Trophoblast cell (in vitro differentiated cells and primary cell): Measurements from ENCODE around the gene HOXB6.
A peak's percentile ranks its signal among the peaks of the same experiment; 100 is the strongest.

ENCODE experiments used
- DNase-seq, 2 donors: peaks; one replicate each; pipeline ENCODE4 v3.0.0-alpha.2; 2016
- H2AFZ ChIP-seq: 2 replicates; pipeline ENCODE4 v1.6.1; 2013; ENCODE audit warnings: low read length, moderate library complexity, mild to moderate bottlenecking; ENCODE audit not compliant: insufficient read depth, poor library complexity
- H2AK5ac ChIP-seq: 2 replicates; pipeline ENCODE4 v1.6.1; 2013; ENCODE audit warnings: mild to moderate bottlenecking, low read length
- H2BK120ac ChIP-seq: 2 replicates; pipeline ENCODE4 v1.6.1; 2013; ENCODE audit warnings: low read length, mild to moderate bottlenecking, moderate library complexity; ENCODE audit not compliant: insufficient read depth, poor library complexity
- H2BK12ac ChIP-seq: 2 replicates; pipeline ENCODE4 v1.6.1; 2013; ENCODE audit warnings: mild to moderate bottlenecking, low read length, moderate library complexity
- H2BK5ac ChIP-seq: 2 replicates; pipeline ENCODE4 v1.6.1; 2013; ENCODE audit warnings: low read length, low read depth, moderate library complexity, mild to moderate bottlenecking; ENCODE audit not compliant: poor library complexity
- H3K14ac ChIP-seq: 2 replicates; pipeline ENCODE4 v1.6.1; 2013; ENCODE audit warnings: mild to moderate bottlenecking, low read length
- H3K18ac ChIP-seq: 2 replicates; pipeline ENCODE4 v1.6.1; 2013; ENCODE audit warnings: mild to moderate bottlenecking, low read length
- H3K23ac ChIP-seq: 2 replicates; pipeline ENCODE4 v1.6.1; 2013; ENCODE audit warnings: low read length
- H3K27ac ChIP-seq: 2 replicates; pipeline ENCODE4 v1.5.1; 2013; ENCODE audit warnings: low read depth, mild to moderate bottlenecking, inconsistent platforms, low read length, moderate library complexity
- H3K27me3 ChIP-seq: 2 replicates; pipeline ENCODE4 v1.6.1; 2013; ENCODE audit warnings: inconsistent platforms, mild to moderate bottlenecking, low read length, moderate library complexity; ENCODE audit not compliant: insufficient read depth
- H3K36me3 ChIP-seq, 2 experiments: 1 replicate in 1 of 2; 2 replicates in 1 of 2; pipeline ENCODE4 v1.6.1; 2013; ENCODE audit warnings: low read length in 2 of 2, mild to moderate bottlenecking in 2 of 2, moderate library complexity in 1 of 2; ENCODE audit not compliant: insufficient read depth in 2 of 2, control insufficient read depth in 1 of 2
- H3K4ac ChIP-seq: 2 replicates; pipeline ENCODE4 v1.6.1; 2013; ENCODE audit warnings: low read depth, mild to moderate bottlenecking, low read length, moderate library complexity
- H3K4me1 ChIP-seq, 2 experiments: 1 replicate in 1 of 2; 2 replicates in 1 of 2; pipeline ENCODE4 v1.6.1; 2013; ENCODE audit warnings: low read length in 2 of 2, mild to moderate bottlenecking in 2 of 2, moderate library complexity in 1 of 2; ENCODE audit not compliant: insufficient read depth in 2 of 2, control insufficient read depth in 1 of 2
- H3K4me2 ChIP-seq: 2 replicates; pipeline ENCODE4 v1.6.1; 2013; ENCODE audit warnings: inconsistent platforms, mild to moderate bottlenecking, low read length, moderate library complexity
- H3K4me3 ChIP-seq: 2 replicates; pipeline ENCODE4 v1.5.1; 2013; ENCODE audit warnings: mild to moderate bottlenecking, low read depth, low read length, inconsistent platforms
- H3K79me1 ChIP-seq: one replicate; pipeline ENCODE4 v1.6.1; 2013; ENCODE audit warnings: low read length
- H3K79me2 ChIP-seq: 2 replicates; pipeline ENCODE4 v1.6.1; 2013; ENCODE audit warnings: low read length, mild to moderate bottlenecking; ENCODE audit not compliant: control insufficient read depth, insufficient read depth, poor library complexity
- H3K9ac ChIP-seq: 2 replicates; pipeline ENCODE4 v1.6.1; 2013; ENCODE audit warnings: mild to moderate bottlenecking, low read length
- H3K9me3 ChIP-seq: 2 replicates; pipeline ENCODE4 v1.6.1; 2013; ENCODE audit warnings: low read depth, mild to moderate bottlenecking, control low read depth, inconsistent platforms, low read length; ENCODE audit not compliant: insufficient read depth
- H4K12ac ChIP-seq: 2 replicates; pipeline ENCODE4 v1.6.1; 2013; ENCODE audit warnings: low read depth, mild to moderate bottlenecking, low read length, moderate library complexity
- H4K8ac ChIP-seq: 2 replicates; pipeline ENCODE4 v1.6.1; 2013; ENCODE audit warnings: low read depth, mild to moderate bottlenecking, low read length, moderate library complexity
- H4K91ac ChIP-seq: one replicate; pipeline ENCODE4 v1.6.1; 2013; ENCODE audit warnings: low read depth, mild to moderate bottlenecking, low read length, moderate library complexity
- WGBS: extraction: QIAGEN DNeasy Blood & Tissue Kit; methylation state at CpG from one replicate; pipeline ENCODE4 v1.1.7; 2013; ENCODE audit warnings: missing lambda C conversion rate; ENCODE audit not compliant: insufficient read length, insufficient coverage; ENCODE audit errors: extremely low coverage; 5-methylcytosine and 5-hydroxymethylcytosine counted together

The HOXB6 gene

DNA sequence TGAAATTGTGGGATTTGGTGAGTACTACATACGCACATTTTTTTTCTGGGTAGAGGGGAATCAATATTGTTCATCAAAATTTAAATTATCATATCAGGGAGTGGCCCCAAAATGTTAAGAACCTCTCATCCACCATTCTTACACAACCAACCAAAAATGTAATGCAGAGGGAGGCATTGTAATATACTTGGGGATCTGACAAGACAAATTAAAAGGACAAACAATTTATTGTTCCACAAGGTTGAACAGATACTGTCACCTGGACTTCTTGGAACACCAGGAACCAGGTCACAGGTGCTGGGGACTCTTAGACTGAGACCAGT, 36.0 kb upstream of the HOXB6 start:
- no peak overlapping the region for H3K4ac ChIP-seq
- H3K36me3 ChIP-seq, result peaks cover 0 to under 1% of the 10 kb centered on the region in 2 experiments
- H3K27ac ChIP-seq, result no peak overlapping the region
- no peaks in the 10 kb centered on the region for H3K79me2 ChIP-seq
- no peak overlapping the region for H3K4me2 ChIP-seq
- peaks cover 9 to 13% of the 10 kb centered on the region in 2 experiments for H3K4me1 ChIP-seq
- peaks cover 12% of the 10 kb centered on the region for H3K9me3 ChIP-seq
- H3K27me3 ChIP-seq, result peaks cover 81% of the 10 kb centered on the region
- no peak overlapping the region for H3K18ac ChIP-seq
- H3K9ac ChIP-seq, result no peak overlapping the region
- H3K79me1 ChIP-seq, result no peaks in the 10 kb centered on the region
- no peak overlapping the region for H3K4me3 ChIP-seq
- H4K91ac ChIP-seq, result no peak overlapping the region
- no CpG with 5 or more reads among the region's 1 CpG for WGBS
- no peak for DNase-seq
- no peak overlapping the region for H2AK5ac ChIP-seq
- H2BK5ac ChIP-seq, result no peak overlapping the region
- H3K14ac ChIP-seq, result no peak overlapping the region
- H2BK120ac ChIP-seq, result no peak overlapping the region
- H4K8ac ChIP-seq, result no peak overlapping the region
- H3K23ac ChIP-seq, result no peak overlapping the region
- H2BK12ac ChIP-seq, result no peak overlapping the region
- H4K12ac ChIP-seq, result no peak overlapping the region
- H2AFZ ChIP-seq, result no peak overlapping the region

DNA sequence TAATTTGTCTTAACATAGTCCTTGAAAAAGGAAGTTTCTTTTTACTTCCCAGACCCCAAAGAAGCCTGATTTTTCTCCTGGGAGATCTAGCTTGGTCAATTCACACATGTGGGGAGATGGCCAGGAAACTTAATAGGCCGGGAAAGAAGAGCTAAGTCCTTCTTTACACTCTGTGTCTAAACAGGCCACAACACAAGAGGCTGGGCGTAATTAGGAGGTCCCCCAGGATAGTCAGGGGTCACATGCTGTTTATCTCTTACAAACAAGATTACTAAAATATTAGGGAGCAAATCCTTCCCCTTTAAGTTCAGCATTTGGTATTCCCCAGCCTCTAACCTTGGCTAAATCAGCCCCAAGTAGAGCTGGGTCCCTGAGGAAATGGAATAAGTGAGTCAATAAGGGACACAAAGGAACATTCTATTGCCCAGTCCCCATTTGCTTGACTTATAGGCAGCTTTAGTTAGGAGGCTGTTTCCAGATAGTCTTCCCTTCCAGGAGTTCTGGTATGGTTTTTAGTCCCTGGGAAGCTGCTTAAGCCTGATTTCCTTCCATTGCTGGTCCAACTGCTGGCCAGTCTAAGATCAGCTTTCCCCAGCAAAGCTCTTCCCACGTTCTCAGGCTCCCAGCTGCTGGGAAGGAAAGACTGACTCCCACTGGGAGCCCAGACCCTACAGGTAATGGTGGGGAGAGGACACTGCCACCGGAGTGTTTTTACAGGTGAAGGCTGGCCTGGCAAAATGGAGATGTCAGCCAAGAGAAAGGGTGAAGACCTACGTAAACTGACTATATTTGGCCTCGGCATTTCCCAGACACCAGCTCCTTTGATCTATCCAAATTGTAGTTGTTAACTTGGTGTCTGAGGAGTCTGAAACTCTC, 35.4 kb upstream of the HOXB6 start:
- Histone ChIP-seq H3K14ac (no peak overlapping the region), H3K4me3 (no peak overlapping the region), H3K27me3 (peaks cover 81% of the 10 kb centered on the region), H3K36me3 (peaks cover 0 to 2% of the 10 kb centered on the region in 2 experiments), H4K8ac (no peak overlapping the region), H3K79me2 (no peaks in the 10 kb centered on the region), H3K4me1 (peaks cover 9 to 13% of the 10 kb centered on the region in 2 experiments), H4K91ac (no peak overlapping the region), H3K79me1 (no peaks in the 10 kb centered on the region), H3K27ac (no peak overlapping the region), H2BK5ac (no peak overlapping the region), H3K4me2 (no peak overlapping the region), H3K23ac (peak overlapping the region; percentile 14), H2AK5ac (no peak overlapping the region), H4K12ac (no peak overlapping the region), H3K18ac (no peak overlapping the region), H3K9me3 (peaks cover 12% of the 10 kb centered on the region), H2BK12ac (no peak overlapping the region), H3K4ac (no peak overlapping the region), H3K9ac (no peak overlapping the region), H2AFZ (no peak overlapping the region), H2BK120ac (no peak overlapping the region)
- no peak for DNase-seq
- no CpG with 5 or more reads among the region's 6 CpGs for WGBS

DNA sequence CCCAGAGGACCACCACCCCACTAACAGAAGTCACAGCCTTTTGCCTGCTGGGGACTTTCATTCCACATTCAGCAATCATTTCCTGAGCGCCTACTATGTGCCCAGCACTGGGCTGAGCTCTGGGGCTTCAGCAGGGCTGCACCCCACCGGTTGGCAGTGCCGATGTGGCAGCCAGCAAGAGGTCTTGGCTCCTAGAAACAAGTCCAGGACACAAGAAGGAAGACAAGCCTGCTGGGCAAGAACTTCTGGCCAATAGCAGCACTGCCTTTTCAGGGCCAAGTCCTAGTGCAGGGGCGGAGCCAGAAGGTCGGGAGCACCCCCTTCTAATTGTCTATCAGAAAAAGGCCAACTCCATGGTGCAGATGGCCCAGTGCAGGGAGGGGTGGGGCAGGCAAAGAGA, 34.4 kb upstream of the HOXB6 start:
- Histone ChIP-seq H3K79me1 (no peaks in the 10 kb centered on the region), H4K8ac (no peak overlapping the region), H3K4me1 (peaks cover 7 to 9% of the 10 kb centered on the region in 2 experiments), H2BK12ac (no peak overlapping the region), H2BK5ac (no peak overlapping the region), H2BK120ac (no peak overlapping the region), H3K23ac (no peak overlapping the region), H3K27me3 (peaks cover 82% of the 10 kb centered on the region), H3K18ac (no peak overlapping the region), H3K14ac (no peak overlapping the region), H3K27ac (no peak overlapping the region), H4K91ac (no peak overlapping the region), H3K4ac (no peak overlapping the region), H3K4me3 (no peak overlapping the region), H4K12ac (no peak overlapping the region), H2AFZ (no peak overlapping the region), H2AK5ac (no peak overlapping the region), H3K36me3 (peaks cover 0 to 2% of the 10 kb centered on the region in 2 experiments), H3K4me2 (no peak overlapping the region), H3K9ac (no peak overlapping the region), H3K9me3 (peaks cover 12% of the 10 kb centered on the region), H3K79me2 (no peaks in the 10 kb centered on the region)
- DNase-seq, result no peak
- WGBS, result no CpG with 5 or more reads among the region's 5 CpGs

DNA sequence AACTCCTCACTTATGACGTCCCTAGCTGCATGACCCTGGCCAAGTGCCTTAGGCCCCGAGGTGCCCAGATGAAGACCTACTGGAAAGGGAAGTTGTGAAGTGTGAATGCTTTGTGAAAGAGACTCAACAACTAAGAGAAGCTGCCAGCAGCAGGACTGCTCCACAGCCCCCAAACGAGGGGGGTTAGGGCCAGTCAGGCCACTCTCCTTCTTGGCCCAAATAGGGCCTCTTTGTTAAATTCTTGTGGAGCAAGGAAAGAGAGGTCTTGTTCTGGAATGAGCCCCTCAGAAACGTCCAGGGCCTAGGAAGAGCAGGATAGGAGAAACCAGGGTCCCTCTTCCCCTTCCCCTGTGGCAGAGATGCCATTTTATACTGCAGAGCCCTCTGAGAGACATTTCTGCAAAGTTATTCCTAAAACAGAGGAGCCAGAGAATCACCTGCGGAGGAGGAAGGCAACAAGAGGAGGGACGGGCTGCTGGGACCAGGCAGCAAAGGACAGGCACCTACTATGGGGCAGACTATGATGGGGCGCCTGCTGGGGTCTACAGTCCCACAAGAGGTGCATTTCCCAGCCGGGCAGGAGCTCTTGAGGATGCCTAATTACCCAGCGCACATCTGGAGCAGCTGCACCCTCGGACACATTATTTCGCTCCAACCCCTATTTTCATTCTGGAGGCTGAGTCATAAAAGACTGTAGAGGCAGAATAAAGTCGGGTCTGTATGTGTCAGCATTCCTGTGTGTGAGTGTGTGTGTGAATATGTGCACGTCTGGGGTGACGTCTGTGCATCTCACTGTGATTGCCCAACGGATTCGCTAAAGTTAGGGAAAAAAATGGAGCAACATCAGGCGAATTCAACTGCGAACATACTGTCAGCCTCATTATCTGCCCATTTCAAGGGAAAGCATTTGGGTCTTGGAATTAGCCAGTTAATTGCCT, 32.8 kb upstream of the HOXB6 start:
- Histone ChIP-seq H3K14ac (no peak overlapping the region), H2AK5ac (no peak overlapping the region), H2BK120ac (no peak overlapping the region), H3K9me3 (peaks cover 12% of the 10 kb centered on the region), H4K12ac (no peak overlapping the region), H3K79me2 (no peaks in the 10 kb centered on the region), H3K4me3 (no peak overlapping the region), H3K4ac (no peak overlapping the region), H2AFZ (no peak overlapping the region), H3K4me1 (peaks cover 8% of the 10 kb centered on the region in 2 experiments), H3K27ac (no peak overlapping the region), H3K9ac (no peak overlapping the region), H3K36me3 (peaks cover 0 to 2% of the 10 kb centered on the region in 2 experiments), H2BK12ac (no peak overlapping the region), H3K18ac (no peak overlapping the region), H3K4me2 (no peak overlapping the region), H3K79me1 (no peaks in the 10 kb centered on the region), H3K27me3 (peaks cover 85% of the 10 kb centered on the region), H2BK5ac (no peak overlapping the region), H3K23ac (no peak overlapping the region), H4K8ac (no peak overlapping the region), H4K91ac (no peak overlapping the region)
- no CpG with 5 or more reads among the region's 18 CpGs for WGBS
- DNase-seq, result peak; percentile 90 to 96
